NOMO-1 treated with dmso at 0.1 percent for 144 hours (cell line): Measurements from ENCODE around the gene OR51A7.
"Not testable (repeated sequence)": the region's sequence is repeated elsewhere in the genome, so short reads cannot be mapped to it uniquely, and the experiment has no call there.

Experiments used
- DNase-seq: peaks from one replicate; lab custom pipeline; 2025; ENCODE audit not compliant: unreplicated experiment; lab: John Stamatoyannopoulos, UW

The OR51A7 gene

DNA sequence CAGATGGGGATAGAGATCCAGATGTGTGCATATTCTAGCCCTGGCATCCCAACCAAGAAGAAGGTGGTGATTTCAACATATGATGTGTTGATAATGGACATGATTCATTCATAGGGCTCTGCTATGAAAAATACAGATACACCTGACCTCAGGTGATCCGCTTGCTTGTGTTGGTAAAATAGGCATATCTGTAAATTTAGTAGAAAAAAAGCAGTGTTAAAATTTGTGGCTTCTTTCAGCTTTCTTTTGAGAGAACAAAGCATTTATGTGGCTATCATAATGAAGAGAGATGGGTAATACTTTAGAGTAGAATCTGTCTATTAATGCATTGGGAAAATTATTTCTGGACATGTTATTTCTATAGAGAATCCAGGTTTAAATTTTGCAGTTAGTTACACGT lies 52.0 kb downstream of the OR51A7 start, which contains the start of gene OR51A2:
TSS of gene OR51A2 (minus strand) at position 101 of the 400 bp plus-strand sequence. CDS start at position 101, 0 bp downstream.
- not testable (repeated sequence) for DNase-seq

DNA sequence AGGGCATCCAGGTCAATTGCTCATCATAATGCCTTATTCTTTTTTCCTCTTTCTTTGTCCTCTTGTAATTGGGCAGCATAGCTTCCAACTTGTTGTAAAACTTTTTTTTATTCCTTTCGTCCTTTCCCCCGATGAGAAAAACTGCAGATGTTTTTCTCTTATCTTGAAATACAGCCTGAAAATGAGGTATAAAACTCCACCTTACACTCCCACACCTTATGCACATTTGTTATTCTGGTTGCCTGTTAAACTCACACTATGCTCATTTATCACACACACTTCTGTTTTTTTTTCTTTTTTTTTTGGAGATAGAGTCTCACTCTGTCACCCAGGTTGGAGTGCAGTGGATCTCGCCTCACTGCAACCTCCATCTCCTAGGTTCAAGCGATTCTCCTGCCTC lies 53.8 kb downstream of the OR51A7 start:
- DNase-seq: no peak
